Mesendoderm (in vitro differentiated cells): Measurements from ENCODE around the gene CSF2RB.
"Not testable (repeated sequence)": the region's sequence is repeated elsewhere in the genome, so short reads cannot be mapped to it uniquely, and the experiment has no call there.

ENCODE experiments used
- DNase-seq: peaks from one replicate; pipeline ENCODE4 v3.0.0; 2013
- H2AK5ac ChIP-seq: 2 replicates; pipeline ENCODE4 v1.6.1; 2013; ENCODE audit warnings: low read length, inconsistent platforms
- H2BK120ac ChIP-seq: 2 replicates; pipeline ENCODE4 v1.6.1; 2013; ENCODE audit warnings: low read depth, mild to moderate bottlenecking, low read length, moderate library complexity, mixed read lengths
- H2BK15ac ChIP-seq: replicated peaks from 2 replicates; pipeline ENCODE4 v1.6.1; 2013; ENCODE audit warnings: low read depth, mild to moderate bottlenecking, moderate library complexity
- H2BK5ac ChIP-seq: 2 replicates; pipeline ENCODE4 v1.6.1; 2013; ENCODE audit warnings: low read length, inconsistent platforms
- H3K18ac ChIP-seq: 2 replicates; pipeline ENCODE4 v1.6.1; 2013; ENCODE audit warnings: mild to moderate bottlenecking, low read length, mixed read lengths
- H3K23ac ChIP-seq: one replicate; pipeline ENCODE4 v1.6.1; 2013; ENCODE audit warnings: low read length
- H3K27ac ChIP-seq: 2 replicates; pipeline ENCODE4 v1.5.1; 2013; ENCODE audit warnings: low read depth, mild to moderate bottlenecking, inconsistent platforms, low read length, moderate library complexity
- H3K27me3 ChIP-seq: 2 replicates; pipeline ENCODE4 v1.6.1; 2013; ENCODE audit warnings: low read length, control low read depth, mild to moderate bottlenecking, inconsistent platforms; ENCODE audit not compliant: insufficient read depth, poor library complexity
- H3K36me3 ChIP-seq: 2 replicates; pipeline ENCODE4 v1.6.1; 2013; ENCODE audit warnings: low read length, inconsistent platforms; ENCODE audit not compliant: control insufficient read depth, insufficient read depth
- H3K4ac ChIP-seq: one replicate; pipeline ENCODE4 v1.6.1; 2013; ENCODE audit warnings: low read depth, mild to moderate bottlenecking, low read length, moderate library complexity
- H3K4me1 ChIP-seq: 2 replicates; pipeline ENCODE4 v1.6.1; 2013; ENCODE audit warnings: low read depth, low read length, inconsistent platforms; ENCODE audit not compliant: control insufficient read depth
- H3K4me2 ChIP-seq: 2 replicates; pipeline ENCODE4 v1.6.1; 2013; ENCODE audit warnings: low read length
- H3K4me3 ChIP-seq: 2 replicates; pipeline ENCODE4 v1.5.1; 2013; ENCODE audit warnings: mild to moderate bottlenecking, low read length
- H3K56ac ChIP-seq: one replicate; pipeline ENCODE4 v1.6.1; 2013; ENCODE audit warnings: low read length
- H3K79me1 ChIP-seq: 2 replicates; pipeline ENCODE4 v1.6.1; 2013; ENCODE audit warnings: low read length, inconsistent platforms
- H3K79me2 ChIP-seq: 2 replicates; pipeline ENCODE4 v1.6.1; 2013; ENCODE audit warnings: mild to moderate bottlenecking, low read length; ENCODE audit not compliant: control insufficient read depth, insufficient read depth
- H3K9ac ChIP-seq: 2 replicates; pipeline ENCODE4 v1.6.1; 2013; ENCODE audit warnings: low read length, inconsistent platforms
- H4K5ac ChIP-seq: one replicate; pipeline ENCODE4 v1.6.1; 2013; ENCODE audit warnings: low read length
- H4K8ac ChIP-seq: one replicate; pipeline ENCODE4 v1.6.1; 2013; ENCODE audit warnings: low read depth, mild to moderate bottlenecking, control low read depth, low read length, moderate library complexity
- WGBS: extraction: QIAGEN DNeasy Blood & Tissue Kit; methylation state at CpG from one replicate; pipeline ENCODE4 v1.1.7; 2013; ENCODE audit warnings: low lambda C conversion rate, missing lambda C conversion rate; ENCODE audit not compliant: insufficient coverage; ENCODE audit errors: extremely low coverage; 5-methylcytosine and 5-hydroxymethylcytosine counted together

Gene CSF2RB

DNA sequence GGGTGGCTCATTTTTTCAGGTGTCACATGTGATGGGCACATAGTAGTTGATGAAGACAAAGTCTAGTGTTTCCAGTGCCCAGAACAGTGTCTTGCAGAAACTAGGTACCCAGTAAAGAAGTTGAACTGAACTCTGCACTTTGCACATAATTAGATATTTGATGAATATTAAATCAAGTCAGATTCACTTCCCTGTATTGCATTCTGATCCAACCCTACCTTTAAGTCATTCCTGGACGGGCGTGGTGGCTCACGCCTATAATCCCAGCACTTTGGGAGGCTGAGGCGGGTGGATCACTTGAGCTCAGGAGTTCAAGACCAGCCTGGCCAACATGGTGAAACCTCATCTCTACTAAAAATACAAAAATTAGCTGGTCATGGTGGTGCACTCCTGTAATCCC is 75.6 kb downstream of the CSF2RB start:
- not testable (repeated sequence) for H4K5ac ChIP-seq, H3K36me3 ChIP-seq, H3K79me2 ChIP-seq, H4K8ac ChIP-seq, H2BK5ac ChIP-seq, H3K23ac ChIP-seq, H3K4me2 ChIP-seq, H3K27ac ChIP-seq, H3K4me1 ChIP-seq, H3K27me3 ChIP-seq, H3K4me3 ChIP-seq, H2BK120ac ChIP-seq, H3K9ac ChIP-seq, H3K56ac ChIP-seq, H3K79me1 ChIP-seq, H3K4ac ChIP-seq, H3K18ac ChIP-seq, DNase-seq, H2BK15ac ChIP-seq, H2AK5ac ChIP-seq
- WGBS: no CpG with 5 or more reads among the region's 4 CpGs
